ENCODE measurements around the gene NFIX. TPM values are rescaled to one million over a fixed set of nuclear protein-coding genes. Genes with fewer than 3 reads are reported as not detected.

Gene NFIX
- polyA plus RNA-seq, 3 donors: 0.25 to 3.7 (median 0.90) TPM

- H3K36me3 Mint-ChIP-seq: no peaks in the 10 kb centered on the region
- Histone ChIP-seq H4K20me1 (ENCODE audit: insufficient read depth, low read length) (no peaks in the 10 kb centered on the region), H3K4me1 (ENCODE audit: control insufficient read depth in 1 of 2, insufficient read depth in 2 of 2, low read length in 2 of 2) (no peaks in the 10 kb centered on the region), H3K79me2 (ENCODE audit: insufficient read depth, low read length) (no peaks in the 10 kb centered on the region), H3K4me3 (replicated peaks in 1 of 3; ENCODE audit: low read depth in 2 of 3, low read length in 3 of 3) (no peak overlapping the region), H3K27ac (ENCODE audit: low read depth in 1 of 2, low read length in 2 of 2) (no peak overlapping the region), H3K27me3 (ENCODE audit: control insufficient read depth in 2 of 2, insufficient read depth in 2 of 2, low read length in 2 of 2) (no peaks in the 10 kb centered on the region), H3K9me3 (replicated peaks in 1 of 2; ENCODE audit: control insufficient read depth in 1 of 2, insufficient read depth in 1 of 2, low read length in 2 of 2) (no peaks in the 10 kb centered on the region), H2AFZ (ENCODE audit: insufficient read depth, low read depth, low read length, poor library complexity, severe bottlenecking) (no peak overlapping the region), H3K9ac (ENCODE audit: insufficient read depth, low read length, poor library complexity, severe bottlenecking) (no peak overlapping the region), H3K36me3 (replicated peaks in 1 of 2; ENCODE audit: control insufficient read depth in 1 of 2, insufficient read depth in 2 of 2, low read length in 2 of 2) (no peaks in the 10 kb centered on the region), H3K4me2 (replicated peaks; ENCODE audit: extremely low read depth, low read length, poor library complexity, severe bottlenecking) (no peak overlapping the region)
- H3K4me1 Mint-ChIP-seq: peaks cover 10% of the 10 kb centered on the region
- no peak for TF ChIP-seq CTCF (IDR thresholded peaks at IDR 0.05)
- intact Hi-C loops (cut with micrococcal nuclease): loop anchor here in 1 of 2 donors (10.0 kb wide), 1 partner anchor 54 kb away; no protein-coding TSS in a partner anchor
- peaks cover 0 to 1% (median 0%) of the 10 kb centered on the region in 3 donors for H3K27me3 Mint-ChIP-seq (ENCODE audit: low read depth in 3 of 3)
- DNase-seq: no peak
- H3K4me3 Mint-ChIP-seq: no peak overlapping the region
- H3K9me3 Mint-ChIP-seq: peaks cover 0 to 2% (median 0%) of the 10 kb centered on the region in 7 donors
- 98% methylated on average over 4 of the region's 8 CpGs for WGBS (ENCODE audit: insufficient coverage)
- H3K27ac Mint-ChIP-seq: no peak overlapping the region
Observed at GRCh38 chr19:13039211-13039789, 44.0 kb downstream of the NFIX start.

- Mint-ChIP-seq H3K4me1 (peaks cover 10% of the 10 kb centered on the region), H3K27ac (peak overlapping the region in 1 of 7 donors; percentile 2), H3K36me3 (no peaks in the 10 kb centered on the region), H3K9me3 (no peaks in the 10 kb centered on the region), H3K27me3 (ENCODE audit: low read depth in 3 of 3) (peaks cover 0 to 1% (median 0%) of the 10 kb centered on the region in 3 donors), H3K4me3 (no peak overlapping the region)
- Histone ChIP-seq H3K4me3 (replicated peaks in 1 of 3; ENCODE audit: low read depth in 2 of 3, low read length in 3 of 3) (no peak overlapping the region), H3K4me2 (replicated peaks; ENCODE audit: extremely low read depth, low read length, poor library complexity, severe bottlenecking) (no peak overlapping the region), H4K20me1 (ENCODE audit: insufficient read depth, low read length) (no peaks in the 10 kb centered on the region), H3K36me3 (replicated peaks in 1 of 2; ENCODE audit: control insufficient read depth in 1 of 2, insufficient read depth in 2 of 2, low read length in 2 of 2) (no peaks in the 10 kb centered on the region), H3K9ac (ENCODE audit: insufficient read depth, low read length, poor library complexity, severe bottlenecking) (no peak overlapping the region), H3K9me3 (replicated peaks in 1 of 2; ENCODE audit: control insufficient read depth in 1 of 2, insufficient read depth in 1 of 2, low read length in 2 of 2) (no peaks in the 10 kb centered on the region), H2AFZ (ENCODE audit: insufficient read depth, low read depth, low read length, poor library complexity, severe bottlenecking) (no peak overlapping the region), H3K79me2 (ENCODE audit: insufficient read depth, low read length) (no peaks in the 10 kb centered on the region), H3K4me1 (ENCODE audit: control insufficient read depth in 1 of 2, insufficient read depth in 2 of 2, low read length in 2 of 2) (no peaks in the 10 kb centered on the region), H3K27ac (ENCODE audit: low read depth in 1 of 2, low read length in 2 of 2) (no peak overlapping the region), H3K27me3 (ENCODE audit: control insufficient read depth in 2 of 2, insufficient read depth in 2 of 2, low read length in 2 of 2) (no peaks in the 10 kb centered on the region)
- intact Hi-C loops (cut with micrococcal nuclease): no loop called here
- DNase-seq: no peak
- no peak for TF ChIP-seq CTCF (IDR thresholded peaks at IDR 0.05)
- WGBS (ENCODE audit: insufficient coverage): 97% methylated on average over 11 of the region's 15 CpGs
Observed at GRCh38 chr19:13040232-13040947, 45.1 kb downstream of the NFIX start.
